SK-N-SH treated with all-trans-retinoic acid at 6 μM for 48 hours (cell line): ENCODE measurements around the gene CNTN4.
"Not testable (repeated sequence)": the region's sequence is repeated elsewhere in the genome, so short reads cannot be mapped to it uniquely, and the experiment has no call there.

ENCODE experiments used
- ATAC-seq: fragments of 200-7000 bp; cut with Tn5 transposase; 3 replicates; pipeline ENCODE4 v1.9.1; 2020; ENCODE audit warnings: mild to moderate bottlenecking, moderate library complexity
- ARNTL ChIP-seq: fragments of 450-650 bp; formaldehyde crosslinking; IDR thresholded peaks from 2 replicates; pipeline ENCODE4 v1.5.0; 2020; ENCODE audit warnings: low read depth, mild to moderate bottlenecking, moderate library complexity, borderline replicate concordance
- BACH2 ChIP-seq: fragments of 250-450 bp; sonication (Bioruptor Pico); IDR thresholded peaks from 2 replicates; pipeline ENCODE4 v1.9.0; 2021; ENCODE audit warnings: mild to moderate bottlenecking, borderline replicate concordance
- CREB5 ChIP-seq: fragments of 250-450 bp; sonication (Bioruptor Pico); IDR thresholded peaks from 2 replicates; pipeline ENCODE4 v1.5.1; 2020; ENCODE audit warnings: low read depth, mild to moderate bottlenecking, moderate library complexity
- CSDC2 ChIP-seq: fragments of 250-450 bp; sonication (Bioruptor Pico); IDR thresholded peaks from 2 replicates; pipeline ENCODE4 v1.5.0; 2020; ENCODE audit warnings: mild to moderate bottlenecking, moderate library complexity
- CSRNP3 ChIP-seq: fragments of 250-450 bp; sonication (Bioruptor Pico); IDR thresholded peaks from 2 replicates; pipeline ENCODE4 v1.5.1; 2021; ENCODE audit warnings: mild to moderate bottlenecking, moderate library complexity
- ESRRG ChIP-seq: fragments of 250-450 bp; sonication (Bioruptor Pico); IDR thresholded peaks from 2 replicates; pipeline ENCODE4 v1.6.1; 2021; ENCODE audit warnings: mild to moderate bottlenecking
- GLIS3 ChIP-seq: fragments of 250-450 bp; sonication (Bioruptor Pico); IDR thresholded peaks from 2 replicates; pipeline ENCODE4 v1.5.0; 2020; ENCODE audit warnings: mild to moderate bottlenecking, moderate library complexity
- ISL1 ChIP-seq: fragments of 250-450 bp; sonication (Bioruptor Pico); IDR thresholded peaks from 2 replicates; pipeline ENCODE4 v2.1.2; 2022; ENCODE audit warnings: mild to moderate bottlenecking, moderate library complexity
- OSR1 ChIP-seq: fragments of 250-450 bp; sonication (Bioruptor Pico); IDR thresholded peaks from 2 replicates; pipeline ENCODE4 v1.8.0; 2022; ENCODE audit warnings: moderate library complexity, mild to moderate bottlenecking, inconsistent platforms
- PATZ1 ChIP-seq: fragments of 250-450 bp; sonication (Bioruptor Pico); IDR thresholded peaks from 2 replicates; pipeline ENCODE4 v1.8.0; 2020; ENCODE audit warnings: mild to moderate bottlenecking, moderate library complexity, borderline replicate concordance
- POU6F1 ChIP-seq: fragments of 250-450 bp; sonication (Bioruptor Pico); IDR thresholded peaks from 2 replicates; pipeline ENCODE4 v1.8.0; 2021; ENCODE audit warnings: low read depth, mild to moderate bottlenecking, moderate library complexity, borderline replicate concordance
- PPARA ChIP-seq: fragments of 250-450 bp; sonication (Bioruptor Pico); IDR thresholded peaks from 2 replicates; pipeline ENCODE4 v1.5.0; 2020; ENCODE audit warnings: mild to moderate bottlenecking, borderline replicate concordance
- SNAI2 ChIP-seq: fragments of 250-450 bp; sonication (Bioruptor Pico); IDR thresholded peaks from 2 replicates; pipeline ENCODE4 v1.5.0; 2020; ENCODE audit warnings: mild to moderate bottlenecking, moderate library complexity
- TCF4 ChIP-seq: fragments of 250-450 bp; sonication (Bioruptor Pico); IDR thresholded peaks from 2 replicates; pipeline ENCODE4 v1.8.0; 2021; ENCODE audit warnings: mild to moderate bottlenecking, moderate library complexity, borderline replicate concordance
- TOX ChIP-seq: fragments of 250-450 bp; sonication (Bioruptor Pico); IDR thresholded peaks from 2 replicates; pipeline ENCODE4 v1.8.0; 2021; ENCODE audit warnings: mild to moderate bottlenecking, moderate library complexity, borderline replicate concordance
- TSHZ2 ChIP-seq: fragments of 250-450 bp; sonication (Bioruptor Pico); IDR thresholded peaks from 2 replicates; pipeline ENCODE4 v1.5.0; 2020; ENCODE audit warnings: mild to moderate bottlenecking, moderate library complexity
- ZC3H10 ChIP-seq: fragments of 250-450 bp; sonication (Bioruptor Pico); IDR thresholded peaks from 2 replicates; pipeline ENCODE4 v1.5.1; 2021; ENCODE audit warnings: mild to moderate bottlenecking, moderate library complexity
- ZFP30 ChIP-seq: fragments of 450-650 bp; formaldehyde crosslinking; IDR thresholded peaks from 2 replicates; pipeline ENCODE4 v1.5.0; 2022; ENCODE audit warnings: mild to moderate bottlenecking, moderate library complexity
- ZNF565 ChIP-seq: fragments of 450-650 bp; formaldehyde crosslinking; conservative IDR thresholded peaks from 2 replicates; pipeline ENCODE4 v1.5.0; 2020; ENCODE audit warnings: low read depth, mild to moderate bottlenecking, moderate library complexity
- ZNF70 ChIP-seq: fragments of 450-650 bp; formaldehyde crosslinking; IDR thresholded peaks from 2 replicates; pipeline ENCODE4 v1.5.0; 2020; ENCODE audit warnings: mild to moderate bottlenecking, moderate library complexity
- ZNF8 ChIP-seq: fragments of 450-650 bp; formaldehyde crosslinking; IDR thresholded peaks from 2 replicates; pipeline ENCODE4 v1.5.0; 2020; ENCODE audit warnings: mild to moderate bottlenecking, moderate library complexity

The CNTN4 gene

GRCh38 chr3:2819571-2819970 lies 720.9 kb downstream of the CNTN4 start:
- no peak for ATAC-seq
- no peak for TF ChIP-seq TSHZ2 (CRISPR knock-in tag)
- no peak for TF ChIP-seq POU6F1 (CRISPR knock-in tag)
- TF ChIP-seq TCF4: no peak
- no peak for TF ChIP-seq CSDC2
- TF ChIP-seq CSRNP3 (CRISPR knock-in tag): no peak
- no peak for TF ChIP-seq ZFP30 (CRISPR knock-in tag)
- TF ChIP-seq OSR1 (CRISPR knock-in tag): no peak
- TF ChIP-seq ISL1: no peak
- TF ChIP-seq CREB5 (CRISPR knock-in tag): no peak
- TF ChIP-seq ZC3H10: no peak
- no peak for TF ChIP-seq SNAI2 (CRISPR knock-in tag)
- no peak for TF ChIP-seq ESRRG (CRISPR knock-in tag)
- TF ChIP-seq ZNF70: no peak
- TF ChIP-seq GLIS3 (CRISPR knock-in tag): no peak
- TF ChIP-seq PPARA (CRISPR knock-in tag): no peak
- no peak for TF ChIP-seq ARNTL
- TF ChIP-seq TOX (CRISPR knock-in tag): no peak
- TF ChIP-seq ZNF565 (CRISPR knock-in tag): no peak

- ATAC-seq: not testable (repeated sequence)
Measured at GRCh38 chr3:2820982-2821381, 722.3 kb downstream of the CNTN4 start.

GRCh38 chr3:2822611-2823010 lies 723.9 kb downstream of the CNTN4 start:
- TF ChIP-seq OSR1 (CRISPR knock-in tag) (no peak), PATZ1 (CRISPR knock-in tag) (no peak), CSDC2 (no peak), ESRRG (CRISPR knock-in tag) (no peak), ZNF8 (CRISPR knock-in tag) (no peak), TSHZ2 (CRISPR knock-in tag) (no peak), TCF4 (no peak), BACH2 (CRISPR knock-in tag) (no peak), TOX (CRISPR knock-in tag) (no peak), SNAI2 (CRISPR knock-in tag) (no peak), ARNTL (no peak), ISL1 (no peak)
- TF ChIP-seq, all 23 proteins: peak for 0
- ATAC-seq: no peak
